Activated T-cell treated with anti-CD3 and anti-CD28 coated beads, Interleukin-2, amount 50 U/mL, for 24 hours (primary cell): ENCODE measurements around the gene PHYHIPL.
"Not testable (repeated sequence)": the region's sequence is repeated elsewhere in the genome, so short reads cannot be mapped to it uniquely, and the experiment has no call there.

Source experiments
- DNase-seq: peaks from one replicate; pipeline ENCODE4 v3.0.0-alpha.2; 2020
- H3K27ac Mint-ChIP-seq: 2 replicates; pipeline ENCODE4 v1.8.0; 2020; ENCODE audit warnings: mild to moderate bottlenecking, mixed read lengths
- H3K27me3 Mint-ChIP-seq: 2 replicates; pipeline ENCODE4 v1.8.0; 2020; ENCODE audit warnings: mixed read lengths
- H3K36me3 Mint-ChIP-seq: 2 replicates; pipeline ENCODE4 v1.8.0; 2020; ENCODE audit warnings: low read depth, mixed read lengths
- H3K4me1 Mint-ChIP-seq: 2 replicates; pipeline ENCODE4 v1.8.0; 2020; ENCODE audit warnings: low read depth, mixed read lengths
- H3K4me3 Mint-ChIP-seq: 2 replicates; pipeline ENCODE4 v1.8.0; 2020; ENCODE audit warnings: mild to moderate bottlenecking, moderate library complexity, mixed read lengths
- H3K9me3 Mint-ChIP-seq: 2 replicates; pipeline ENCODE4 v1.8.0; 2020; ENCODE audit warnings: mixed read lengths

The PHYHIPL gene

DNA sequence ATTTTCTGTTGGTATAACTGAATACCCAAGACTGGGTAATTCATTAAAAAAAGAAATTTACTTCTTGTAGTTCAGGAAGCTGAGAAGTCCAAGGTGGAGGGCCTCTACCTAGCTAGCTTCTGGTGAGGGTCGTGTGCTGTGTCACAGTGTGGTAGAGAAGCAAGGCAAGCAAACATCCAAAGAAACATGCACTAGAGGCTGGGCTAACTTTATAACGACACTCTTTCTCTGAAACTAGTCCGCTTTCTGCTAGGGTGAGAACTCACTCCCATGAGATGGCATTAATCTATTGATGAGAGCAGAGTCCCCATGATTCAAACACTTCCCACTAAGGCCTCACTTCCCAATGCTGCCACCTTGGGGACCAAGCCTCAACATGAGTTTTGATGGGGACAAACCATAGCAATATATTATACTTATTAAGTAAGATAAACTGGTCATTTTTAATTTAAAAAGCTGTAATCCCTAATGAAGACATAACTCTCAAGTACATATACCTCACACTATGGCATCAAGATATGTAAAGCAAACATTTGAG is 50.8 kb downstream of the PHYHIPL start:
- Mint-ChIP-seq H3K27me3 (no peaks in the 10 kb centered on the region), H3K27ac (no peak overlapping the region), H3K4me3 (no peak overlapping the region), H3K9me3 (no peaks in the 10 kb centered on the region), H3K36me3 (no peaks in the 10 kb centered on the region), H3K4me1 (no peaks in the 10 kb centered on the region)
- DNase-seq, result no peak

- Mint-ChIP-seq H3K27me3 (no peaks in the 10 kb centered on the region), H3K36me3 (no peaks in the 10 kb centered on the region), H3K4me3 (no peak overlapping the region), H3K27ac (no peak overlapping the region), H3K9me3 (no peaks in the 10 kb centered on the region), H3K4me1 (no peaks in the 10 kb centered on the region)
- no peak for DNase-seq
These were observed 53.0 kb downstream of the PHYHIPL start for GRCh38 chr10:59229441-59229840.

- no peak for DNase-seq
- no peaks in the 10 kb centered on the region for H3K27me3 Mint-ChIP-seq
- no peak overlapping the region for H3K27ac Mint-ChIP-seq
- H3K9me3 Mint-ChIP-seq, result no peaks in the 10 kb centered on the region
- H3K4me3 Mint-ChIP-seq, result no peak overlapping the region
- no peaks in the 10 kb centered on the region for H3K4me1 Mint-ChIP-seq
- no peaks in the 10 kb centered on the region for H3K36me3 Mint-ChIP-seq
These were observed 57.8 kb downstream of the PHYHIPL start for GRCh38 chr10:59234194-59234593.

GRCh38 chr10:59234816-59235429 is 58.5 kb downstream of the PHYHIPL start:
- Mint-ChIP-seq H3K9me3 (no peaks in the 10 kb centered on the region), H3K27me3 (no peaks in the 10 kb centered on the region), H3K4me3 (no peak overlapping the region), H3K27ac (no peak overlapping the region), H3K4me1 (no peaks in the 10 kb centered on the region), H3K36me3 (no peaks in the 10 kb centered on the region)
- DNase-seq, result no peak

DNA sequence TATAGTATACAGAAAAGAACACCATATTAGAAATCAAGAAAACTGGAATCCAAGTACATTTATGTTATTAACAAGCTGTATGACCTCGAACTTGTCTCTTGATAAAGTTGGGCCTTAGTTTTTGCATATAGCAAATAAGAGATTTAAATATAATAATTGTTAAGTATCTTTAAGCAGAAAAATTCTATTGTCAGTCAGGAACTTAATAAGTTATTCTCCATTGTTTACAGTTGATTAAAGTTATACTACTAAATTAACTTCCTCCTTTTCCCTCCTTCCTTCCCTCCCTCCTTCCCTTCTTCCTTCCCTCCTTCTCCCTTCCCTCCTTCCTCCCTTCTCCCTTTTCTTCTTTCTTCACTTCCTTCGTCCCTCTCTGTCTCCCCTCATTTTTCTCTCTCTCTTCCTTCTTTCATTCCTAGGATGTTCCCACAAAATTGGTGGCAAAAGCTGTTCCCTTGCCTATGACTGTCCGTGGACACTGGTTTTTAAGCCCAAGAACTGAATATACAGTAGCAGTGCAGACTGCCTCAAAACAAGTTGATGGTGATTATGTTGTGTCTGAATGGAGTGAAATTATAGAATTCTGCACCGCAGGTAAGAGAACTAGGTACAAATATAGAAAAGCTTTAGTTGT is 59.7 kb downstream of the PHYHIPL start:
- Mint-ChIP-seq H3K36me3 (no peaks in the 10 kb centered on the region), H3K27me3 (no peaks in the 10 kb centered on the region), H3K4me1 (no peaks in the 10 kb centered on the region), H3K9me3 (no peaks in the 10 kb centered on the region), H3K27ac (no peak overlapping the region), H3K4me3 (no peak overlapping the region)
- DNase-seq, result no peak

GRCh38 chr10:59237775-59238174 is 61.3 kb downstream of the PHYHIPL start:
- no peak for DNase-seq
- Mint-ChIP-seq H3K27ac (no peak overlapping the region), H3K4me3 (no peak overlapping the region), H3K36me3 (no peaks in the 10 kb centered on the region), H3K9me3 (no peaks in the 10 kb centered on the region), H3K4me1 (no peaks in the 10 kb centered on the region), H3K27me3 (no peaks in the 10 kb centered on the region)

- not testable (repeated sequence) for H3K27me3 Mint-ChIP-seq, H3K27ac Mint-ChIP-seq, H3K36me3 Mint-ChIP-seq, H3K9me3 Mint-ChIP-seq, DNase-seq, H3K4me1 Mint-ChIP-seq, H3K4me3 Mint-ChIP-seq
These were observed 62.7 kb downstream of the PHYHIPL start for GRCh38 chr10:59239108-59239507.

GRCh38 chr10:59240582-59241183 is 64.2 kb downstream of the PHYHIPL start:
- Mint-ChIP-seq H3K4me1 (no peaks in the 10 kb centered on the region), H3K36me3 (no peaks in the 10 kb centered on the region), H3K27ac (no peak overlapping the region), H3K9me3 (no peaks in the 10 kb centered on the region), H3K27me3 (no peaks in the 10 kb centered on the region), H3K4me3 (no peak overlapping the region)
- DNase-seq, result no peak

DNA sequence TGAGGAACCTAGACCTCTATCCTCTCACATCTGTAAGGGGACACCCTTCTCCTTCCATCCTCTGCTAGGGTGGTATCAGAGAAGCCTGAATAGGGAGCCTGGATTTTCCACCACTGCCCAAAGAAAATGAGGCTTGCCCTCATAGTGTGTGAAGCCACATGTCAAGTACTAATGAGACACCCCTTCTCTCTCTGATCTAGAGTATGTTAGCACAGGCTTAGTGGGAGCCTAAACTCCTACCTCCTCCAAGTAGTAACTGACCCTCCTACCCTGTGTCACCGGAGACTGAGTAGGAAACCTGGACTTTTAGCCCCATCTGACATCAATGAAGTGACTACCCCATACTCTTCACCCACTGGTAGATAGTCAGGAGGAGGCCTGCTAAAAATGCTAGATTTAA is 65.6 kb downstream of the PHYHIPL start:
- no peaks in the 10 kb centered on the region for H3K36me3 Mint-ChIP-seq

GRCh38 chr10:59242991-59243390 is 66.5 kb downstream of the PHYHIPL start:
- Mint-ChIP-seq H3K4me1 (no peaks in the 10 kb centered on the region), H3K36me3 (no peaks in the 10 kb centered on the region), H3K27me3 (no peaks in the 10 kb centered on the region), H3K27ac (no peak overlapping the region), H3K9me3 (no peaks in the 10 kb centered on the region), H3K4me3 (no peak overlapping the region)
- no peak for DNase-seq

More for the DNA sequence above, 65.6 kb downstream of the PHYHIPL start:
- H3K4me3 Mint-ChIP-seq, result no peak overlapping the region
- H3K4me1 Mint-ChIP-seq, result no peaks in the 10 kb centered on the region
- DNase-seq, result no peak
- H3K27me3 Mint-ChIP-seq, result no peaks in the 10 kb centered on the region
- no peaks in the 10 kb centered on the region for H3K9me3 Mint-ChIP-seq
- H3K27ac Mint-ChIP-seq, result no peak overlapping the region

DNA sequence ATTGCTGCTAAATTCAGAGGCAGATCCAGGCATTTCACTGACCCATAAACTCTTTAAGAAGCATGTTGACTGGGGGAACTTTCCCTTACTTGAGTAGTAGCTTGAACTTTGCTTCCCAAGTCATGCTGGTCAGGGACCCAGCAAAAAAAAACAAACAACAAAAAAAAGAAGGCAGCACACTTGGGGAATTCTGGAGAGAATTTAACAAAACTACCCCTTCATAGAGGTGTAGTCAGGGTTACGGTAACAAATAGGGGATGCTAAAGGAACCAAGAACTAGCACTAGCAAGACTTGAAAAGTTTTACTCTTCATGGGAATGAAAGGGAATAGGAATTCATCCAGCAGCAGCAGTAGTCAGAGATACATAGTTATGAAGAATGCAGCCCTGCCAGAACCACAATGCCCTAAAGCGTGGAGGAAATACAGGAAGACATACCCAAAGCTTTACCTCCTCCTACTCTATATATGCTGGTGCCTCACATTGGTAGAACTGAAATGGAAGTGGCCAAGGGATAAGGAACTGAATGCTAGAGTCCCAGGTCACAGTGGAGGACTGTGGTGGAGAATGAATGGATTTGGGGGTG is 67.3 kb downstream of the PHYHIPL start:
- H3K27ac Mint-ChIP-seq, result no peak overlapping the region
- H3K4me3 Mint-ChIP-seq, result no peak overlapping the region
- H3K36me3 Mint-ChIP-seq, result no peaks in the 10 kb centered on the region
- H3K9me3 Mint-ChIP-seq, result no peaks in the 10 kb centered on the region
- no peaks in the 10 kb centered on the region for H3K27me3 Mint-ChIP-seq
- DNase-seq, result no peak
- H3K4me1 Mint-ChIP-seq, result no peaks in the 10 kb centered on the region

DNA sequence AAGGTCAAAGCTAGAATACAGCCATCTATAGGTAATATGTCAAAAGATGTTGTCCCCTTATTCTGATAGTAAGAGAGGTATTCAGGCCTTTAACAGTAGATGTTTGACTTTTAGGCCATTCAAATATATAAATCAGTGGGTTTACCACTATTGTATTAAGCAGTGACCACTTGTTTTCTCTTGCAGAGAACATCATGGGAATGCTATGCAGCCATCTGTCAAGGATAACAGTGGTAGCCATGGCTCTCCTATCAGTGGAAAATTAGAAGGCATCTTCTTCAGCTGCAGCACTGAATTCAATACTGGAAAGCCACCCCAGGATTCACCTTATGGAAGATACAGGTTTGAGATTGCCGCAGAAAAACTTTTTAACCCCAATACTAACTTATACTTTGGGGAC is 68.4 kb downstream of the PHYHIPL start:
- no peaks in the 10 kb centered on the region for H3K4me1 Mint-ChIP-seq
- no peak overlapping the region for H3K27ac Mint-ChIP-seq
- no peak for DNase-seq
- no peaks in the 10 kb centered on the region for H3K36me3 Mint-ChIP-seq
- H3K4me3 Mint-ChIP-seq, result no peak overlapping the region
- no peaks in the 10 kb centered on the region for H3K27me3 Mint-ChIP-seq
- no peaks in the 10 kb centered on the region for H3K9me3 Mint-ChIP-seq

- Mint-ChIP-seq H3K27ac (no peak overlapping the region), H3K36me3 (no peaks in the 10 kb centered on the region), H3K27me3 (no peaks in the 10 kb centered on the region), H3K9me3 (no peaks in the 10 kb centered on the region), H3K4me1 (no peaks in the 10 kb centered on the region), H3K4me3 (no peak overlapping the region)
- no peak for DNase-seq
These were observed 69.2 kb downstream of the PHYHIPL start for GRCh38 chr10:59245686-59246085.

DNA sequence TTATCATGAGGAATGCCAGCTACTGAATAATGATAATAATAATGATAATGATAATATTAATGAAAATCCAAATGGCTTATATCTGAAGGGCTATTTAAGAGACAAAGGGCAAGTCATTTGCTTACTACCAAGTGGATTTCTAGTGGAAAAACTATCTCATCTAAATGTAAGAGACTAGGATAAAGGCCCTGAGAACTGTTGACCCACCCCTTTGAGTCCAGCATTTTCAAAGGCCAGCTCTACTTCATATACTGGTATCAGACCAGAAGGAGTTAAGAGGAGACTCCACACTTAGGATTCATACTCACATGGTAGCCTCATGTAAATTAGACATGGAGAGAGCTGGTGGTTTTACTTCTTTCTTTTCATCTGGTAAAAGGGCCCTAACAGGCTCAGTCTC is 76.0 kb downstream of the PHYHIPL start:
- no peak for DNase-seq
- Mint-ChIP-seq H3K27me3 (no peaks in the 10 kb centered on the region), H3K27ac (no peak overlapping the region), H3K4me3 (no peak overlapping the region), H3K4me1 (no peaks in the 10 kb centered on the region), H3K36me3 (no peaks in the 10 kb centered on the region), H3K9me3 (no peaks in the 10 kb centered on the region)

GRCh38 chr10:59255463-59255862 is 79.0 kb downstream of the PHYHIPL start:
- Mint-ChIP-seq H3K4me3 (no peak overlapping the region), H3K36me3 (no peaks in the 10 kb centered on the region), H3K27ac (no peak overlapping the region), H3K27me3 (no peaks in the 10 kb centered on the region), H3K4me1 (no peaks in the 10 kb centered on the region), H3K9me3 (no peaks in the 10 kb centered on the region)
- DNase-seq, result no peak
